ENCODE results near the gene SIVA1. TPM values are rescaled to one million over a fixed set of nuclear protein-coding genes. Genes with fewer than 3 reads are reported as not detected.

The SIVA1 gene
- total and polyA plus RNA-seq, 4 donors = 67.4 to 115 (median 99.6) TPM

- Histone ChIP-seq H3K36me3 (ENCODE audit: control insufficient read depth in 4 of 4, insufficient read depth in 3 of 4, low read depth in 1 of 4, low read length in 3 of 4) (peaks cover 3 to 36% (median 12%) of the 10 kb centered on the region in 4 donors), H3K27me3 (ENCODE audit: control insufficient read depth in 4 of 4, insufficient read depth in 4 of 4, low read length in 3 of 4) (no peaks in the 10 kb centered on the region), H3K4me3 (ENCODE audit: low read depth in 1 of 3, low read length in 3 of 3) (no peak overlapping the region), H3K4me1 (ENCODE audit: control insufficient read depth in 4 of 4, insufficient read depth in 4 of 4, low read length in 3 of 4) (peaks cover 0 to 12% (median 9%) of the 10 kb centered on the region in 4 donors), H3K9me3 (ENCODE audit: control insufficient read depth in 4 of 4, low read length in 3 of 4) (no peaks in the 10 kb centered on the region), H3K27ac (ENCODE audit: low read depth in 1 of 2, low read length in 2 of 2) (no peak overlapping the region), H3K9ac (ENCODE audit: low read depth in 1 of 2, low read length in 2 of 2) (no peak overlapping the region)
- TF ChIP-seq YY1 (IDR thresholded peaks at IDR 0.05) (no peak), RXRA (IDR thresholded peaks at IDR 0.05) (no peak), TAF1 (conservative IDR thresholded peaks at IDR 0.05) (no peak), JUND (IDR thresholded peaks at IDR 0.05) (no peak), NR2F2 (IDR thresholded peaks at IDR 0.05) (no peak), SP1 (IDR thresholded peaks at IDR 0.05) (no peak), FOXA2 (IDR thresholded peaks at IDR 0.05) (no peak), RAD21 (IDR thresholded peaks at IDR 0.05) (no peak), FOXA1 (IDR thresholded peaks at IDR 0.05) (no peak), EGR1 (IDR thresholded peaks at IDR 0.05; ENCODE audit: low read depth in 2 of 2) (no peak), GABPA (IDR thresholded peaks at IDR 0.05 in 1 of 2, conservative IDR thresholded peaks at IDR 0.05 in 1 of 2) (no peak), ZBTB33 (IDR thresholded peaks at IDR 0.05) (no peak), MAX (IDR thresholded peaks at IDR 0.05) (no peak), HNF4A (conservative IDR thresholded peaks at IDR 0.05) (no peak), ATF3 (IDR thresholded peaks at IDR 0.05) (no peak)
- WGBS = 94% methylated on average over 20 of the region's 20 CpGs
- no peak for DNase-seq (ENCODE audit: low spot score)
Observed at GRCh38 chr14:104781271-104782077, 28.5 kb downstream of the SIVA1 start.

GRCh38 chr14:104782086-104782807 lies 29.3 kb downstream of the SIVA1 start:
- Histone ChIP-seq H3K9me3 (ENCODE audit: control insufficient read depth in 4 of 4, low read length in 3 of 4) (no peaks in the 10 kb centered on the region), H3K27ac (ENCODE audit: low read depth in 1 of 2, low read length in 2 of 2) (no peak overlapping the region), H3K4me3 (ENCODE audit: low read depth in 1 of 3, low read length in 3 of 3) (no peak overlapping the region), H3K27me3 (ENCODE audit: control insufficient read depth in 4 of 4, insufficient read depth in 4 of 4, low read length in 3 of 4) (no peaks in the 10 kb centered on the region), H3K36me3 (ENCODE audit: control insufficient read depth in 4 of 4, insufficient read depth in 3 of 4, low read depth in 1 of 4, low read length in 3 of 4) (peaks cover 0 to 30% (median 8%) of the 10 kb centered on the region in 4 donors), H3K4me1 (ENCODE audit: control insufficient read depth in 4 of 4, insufficient read depth in 4 of 4, low read length in 3 of 4) (peaks cover 2 to 19% (median 16%) of the 10 kb centered on the region in 4 donors), H3K9ac (ENCODE audit: low read depth in 1 of 2, low read length in 2 of 2) (no peak overlapping the region)
- WGBS = 95% methylated on average over 28 of the region's 28 CpGs
- TF ChIP-seq YY1 (IDR thresholded peaks at IDR 0.05) = no peak
- DNase-seq (ENCODE audit: low spot score) = no peak

GRCh38 chr14:104782808-104783139 lies 29.8 kb downstream of the SIVA1 start:
- Histone ChIP-seq H3K4me3 (ENCODE audit: low read depth in 1 of 3, low read length in 3 of 3) (no peak overlapping the region), H3K36me3 (ENCODE audit: control insufficient read depth in 4 of 4, insufficient read depth in 3 of 4, low read depth in 1 of 4, low read length in 3 of 4) (peaks cover 0 to 26% (median 8%) of the 10 kb centered on the region in 4 donors), H3K27ac (ENCODE audit: low read depth in 1 of 2, low read length in 2 of 2) (no peak overlapping the region), H3K27me3 (ENCODE audit: control insufficient read depth in 4 of 4, insufficient read depth in 4 of 4, low read length in 3 of 4) (no peaks in the 10 kb centered on the region), H3K9me3 (ENCODE audit: control insufficient read depth in 4 of 4, low read length in 3 of 4) (no peaks in the 10 kb centered on the region), H3K4me1 (ENCODE audit: control insufficient read depth in 4 of 4, insufficient read depth in 4 of 4, low read length in 3 of 4) (peaks cover 6 to 25% (median 21%) of the 10 kb centered on the region in 4 donors), H3K9ac (ENCODE audit: low read depth in 1 of 2, low read length in 2 of 2) (no peak overlapping the region)
- DNase-seq (ENCODE audit: low spot score) = no peak
- 90% methylated on average over 13 of the region's 13 CpGs for WGBS
- TF ChIP-seq FOXA1 (IDR thresholded peaks at IDR 0.05) (no peak), RAD21 (IDR thresholded peaks at IDR 0.05) (no peak), ATF3 (IDR thresholded peaks at IDR 0.05) (no peak), RXRA (IDR thresholded peaks at IDR 0.05) (no peak), HNF4A (conservative IDR thresholded peaks at IDR 0.05) (no peak), TAF1 (conservative IDR thresholded peaks at IDR 0.05) (no peak), CTCF (IDR thresholded peaks at IDR 0.05; ENCODE audit: low read depth, low read length, missing input control) (no peak), EGR1 (IDR thresholded peaks at IDR 0.05; ENCODE audit: low read depth in 2 of 2) (no peak), JUND (IDR thresholded peaks at IDR 0.05) (no peak), MAX (IDR thresholded peaks at IDR 0.05) (no peak), ZBTB33 (IDR thresholded peaks at IDR 0.05) (no peak), HNF4G (IDR thresholded peaks at IDR 0.05) (no peak), GABPA (IDR thresholded peaks at IDR 0.05 in 1 of 2, conservative IDR thresholded peaks at IDR 0.05 in 1 of 2) (no peak)
